Aorta (tissue), 5 donors: Measurements from ENCODE around the gene COL6A3. TPM values are rescaled to one million over a fixed set of nuclear protein-coding genes. Genes with fewer than 3 reads are reported as not detected.

ENCODE experiments used
- ATAC-seq: fragments of 200-7000 bp; cut with Tn5 transposase; one replicate; pipeline ENCODE4 v1.9.1; 2022; ENCODE audit warnings: moderate library complexity; ENCODE audit not compliant: low FRiP score
- DNase-seq, 2 donors: peaks; one replicate each; pipeline ENCODE4 v3.0.0-alpha.2; 2020
- H3K27ac ChIP-seq, 2 donors: one replicate each; pipeline ENCODE4 v1.5.1; 2013; ENCODE audit warnings: low read length in 2 of 2, mild to moderate bottlenecking in 2 of 2, moderate library complexity in 2 of 2, control low read depth in 1 of 2, inconsistent platforms in 1 of 2, low read depth in 1 of 2
- H3K27me3 ChIP-seq, 2 donors: one replicate each; pipeline ENCODE4 v1.6.1; 2013; ENCODE audit warnings: control low read depth in 1 of 2, low read length in 1 of 2, mild to moderate bottlenecking in 1 of 2, moderate library complexity in 1 of 2; ENCODE audit not compliant: insufficient read depth in 2 of 2, control insufficient read depth in 1 of 2
- H3K36me3 ChIP-seq, 2 donors: one replicate each; pipeline ENCODE4 v1.6.1; 2013; ENCODE audit warnings: control low read depth in 1 of 2, low read length in 1 of 2, mild to moderate bottlenecking in 1 of 2; ENCODE audit not compliant: insufficient read depth in 2 of 2, control insufficient read depth in 1 of 2
- H3K4me1 ChIP-seq, 2 donors: one replicate each; pipeline ENCODE4 v1.6.1; 2013; ENCODE audit warnings: low read length in 2 of 2, control low read depth in 1 of 2, mild to moderate bottlenecking in 1 of 2, moderate library complexity in 1 of 2; ENCODE audit not compliant: insufficient read depth in 2 of 2, control insufficient read depth in 1 of 2
- H3K4me3 ChIP-seq, 2 donors: one replicate each; pipeline ENCODE4 v1.5.1; 2013; ENCODE audit warnings: low read length in 2 of 2, control low read depth in 1 of 2, mild to moderate bottlenecking in 1 of 2
- H3K9me3 ChIP-seq: one replicate; pipeline ENCODE4 v1.6.1; 2013; ENCODE audit warnings: mild to moderate bottlenecking, low read length; ENCODE audit not compliant: control insufficient read depth
- WGBS, 2 donors: extraction: QIAGEN DNeasy Blood & Tissue Kit; methylation state at CpG; one replicate each; pipeline ENCODE4 v1.1.7; 2013; 5-methylcytosine and 5-hydroxymethylcytosine counted together
- intact Hi-C, 2 donors: fragments of 100-400 bp; cut with DNase I; formaldehyde crosslinking; loops; one replicate each; pipeline versions ENCODE4 v1.14.2 to v1.15.0; 2022
- polyA plus RNA-seq, 2 donors: library from polyadenylated mRNA; stranded (reverse); fragments of 200-250 nt; gene quantifications; one replicate each; pipeline ENCODE4 v1.2.3, GENCODE V29; 2013
- total RNA-seq, 2 donors: library from RNA; stranded (reverse); fragmentation: NEBNext Ultra II Directional; extraction: Animal tissue kit (Norgen Biotek cat#: 25700); gene quantifications; one replicate each; pipeline ENCODE4 v1.2.1, GENCODE V29; 2021
- donor health status: healthy with polysubstance abuse.
- donor health status: Bipolar disorder and iron deficiency.
- donor health status: DM: no; HTN: no; CAD: no.
- donor health status: DM: no; HTN: no; CAD: no.
- donor health status: DM: yes; HTN: yes; CAD: no.

Gene COL6A3
- total and polyA plus RNA-seq, 4 donors: 7.3 to 289 (median 122) TPM

- H3K4me1 ChIP-seq: peaks cover 0 to 3% of the 10 kb centered on the region in 2 donors
- no peaks in the 10 kb centered on the region for H3K36me3 ChIP-seq
- ATAC-seq (no peak), DNase-seq (no peak)
- no peaks in the 10 kb centered on the region for H3K9me3 ChIP-seq
- H3K4me3 ChIP-seq: no peak overlapping the region
- 71 to 75% methylated on average over 5 of the region's 5 CpGs for WGBS, 2 donors
- H3K27ac ChIP-seq: no peak overlapping the region
- H3K27me3 ChIP-seq: no peaks in the 10 kb centered on the region
- intact Hi-C loops: no loop called here
Observed at GRCh38 chr2:237300739-237301138, 113.2 kb downstream of the COL6A3 start.

GRCh38 chr2:237299906-237300305, 114.1 kb downstream of the COL6A3 start:
- intact Hi-C loops: loop anchor here in 1 of 2 donors (10.0 kb wide), 1 partner anchor 115 kb away; the partner anchor contains the start of gene COL6A3
- Histone ChIP-seq H3K27me3 (no peaks in the 10 kb centered on the region), H3K9me3 (no peaks in the 10 kb centered on the region), H3K4me3 (no peak overlapping the region), H3K36me3 (no peaks in the 10 kb centered on the region), H3K27ac (no peak overlapping the region), H3K4me1 (peaks cover 0 to 3% of the 10 kb centered on the region in 2 donors)
- WGBS, 2 donors: 59 to 67% methylated on average over 3 of the region's 3 CpGs
- DNase-seq (no peak), ATAC-seq (no peak)

DNA sequence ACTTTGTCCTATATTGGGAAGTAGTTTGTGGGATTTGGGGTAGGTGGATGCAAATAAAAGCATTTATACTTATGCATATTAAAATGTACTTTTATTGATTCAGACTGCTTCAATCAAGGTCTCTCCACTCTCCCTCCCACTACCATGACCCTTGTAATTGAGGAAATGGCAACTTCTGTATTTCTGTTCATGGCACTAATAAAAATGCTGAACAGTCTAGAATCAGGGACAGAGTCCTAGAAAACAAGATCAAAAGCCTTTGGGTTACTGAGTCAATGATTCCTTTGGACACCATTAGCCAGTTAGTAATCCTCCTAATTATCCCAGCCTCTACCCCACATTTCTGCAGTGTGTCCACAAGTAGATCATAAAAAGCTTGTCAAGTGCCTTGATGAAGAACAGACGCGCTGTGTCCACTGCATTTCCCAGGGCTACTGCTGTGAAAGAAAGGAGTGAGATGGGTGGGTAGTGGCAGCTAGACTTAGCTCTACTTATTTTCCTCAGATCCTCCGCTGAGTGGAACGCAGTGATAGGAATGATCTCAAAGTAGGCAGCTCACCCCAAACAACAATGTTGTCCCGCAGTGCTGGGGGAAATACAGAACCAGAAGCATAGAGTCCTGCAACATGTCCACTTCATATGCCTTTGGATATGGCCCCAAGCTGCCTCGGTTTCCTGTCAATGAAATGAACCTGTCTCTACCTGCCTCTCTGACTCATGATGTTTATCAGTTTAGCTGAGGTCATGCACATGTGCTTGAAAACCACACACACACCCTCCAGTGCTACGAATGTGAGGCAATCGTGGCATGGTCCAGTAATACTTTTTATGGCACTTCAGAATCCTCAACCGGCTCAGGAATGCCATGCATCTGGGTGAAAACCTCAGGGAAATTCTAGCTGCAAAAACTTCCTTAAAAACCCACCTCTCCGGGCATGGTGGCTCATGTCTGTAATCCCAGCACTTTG, 115.5 kb downstream of the COL6A3 start:
- no peak for ATAC-seq
- Histone ChIP-seq H3K27me3 (no peaks in the 10 kb centered on the region), H3K36me3 (no peaks in the 10 kb centered on the region), H3K4me1 (peaks cover 0 to 3% of the 10 kb centered on the region in 2 donors), H3K9me3 (no peaks in the 10 kb centered on the region), H3K27ac (no peak overlapping the region), H3K4me3 (no peak overlapping the region)
- WGBS, 2 donors: 85 to 89% methylated on average over 10 of the region's 10 CpGs
- no peak for DNase-seq
- intact Hi-C loops: loop anchor here in 1 of 2 donors (10.0 kb wide), 1 partner anchor 116 kb away; the partner anchor contains the start of gene COL6A3

DNA sequence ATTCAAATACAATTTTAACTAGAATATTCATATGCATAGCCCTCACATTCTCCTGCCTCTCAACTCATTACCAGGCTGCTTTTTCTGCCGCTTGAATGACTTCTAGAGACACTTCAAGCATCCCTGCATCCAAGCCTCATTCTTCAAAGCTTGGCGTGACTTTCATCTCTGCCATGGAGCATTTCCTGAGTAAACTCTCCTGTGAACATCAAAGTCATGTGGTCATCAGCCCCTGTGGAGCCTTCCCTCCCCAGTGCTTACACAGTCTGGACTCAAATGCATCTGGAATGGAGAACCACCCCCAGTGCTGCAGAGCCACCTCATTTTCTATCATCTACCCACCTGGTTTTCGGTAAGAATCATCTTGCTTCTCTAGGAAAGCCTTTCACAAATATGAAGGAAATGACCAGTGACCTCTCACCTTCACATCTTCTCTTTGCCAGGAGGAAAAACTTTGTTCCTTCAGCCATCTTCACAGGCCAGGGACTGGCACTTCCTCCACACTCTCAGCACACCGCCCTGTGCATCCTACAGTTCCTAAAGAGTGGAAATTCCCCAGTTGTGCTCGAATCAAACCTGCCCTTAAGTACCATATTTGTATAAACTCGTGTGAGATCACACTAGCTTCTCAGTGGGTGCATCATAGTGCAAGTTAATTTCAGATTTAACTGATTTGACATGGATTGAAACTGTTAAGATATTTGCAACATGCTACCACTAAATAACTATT, 116.4 kb downstream of the COL6A3 start:
- Histone ChIP-seq H3K27ac (no peak overlapping the region), H3K9me3 (no peaks in the 10 kb centered on the region), H3K36me3 (no peaks in the 10 kb centered on the region), H3K4me3 (no peak overlapping the region), H3K27me3 (no peaks in the 10 kb centered on the region), H3K4me1 (peaks cover 0 to 3% of the 10 kb centered on the region in 2 donors)
- WGBS, 2 donors: 92% methylated on average over 6 of the region's 6 CpGs
- no peak for DNase-seq
- no peak for ATAC-seq
- intact Hi-C loops: loop anchor here in 1 of 2 donors (10.0 kb wide), 1 partner anchor 117 kb away; the partner anchor contains the start of gene COL6A3

DNA sequence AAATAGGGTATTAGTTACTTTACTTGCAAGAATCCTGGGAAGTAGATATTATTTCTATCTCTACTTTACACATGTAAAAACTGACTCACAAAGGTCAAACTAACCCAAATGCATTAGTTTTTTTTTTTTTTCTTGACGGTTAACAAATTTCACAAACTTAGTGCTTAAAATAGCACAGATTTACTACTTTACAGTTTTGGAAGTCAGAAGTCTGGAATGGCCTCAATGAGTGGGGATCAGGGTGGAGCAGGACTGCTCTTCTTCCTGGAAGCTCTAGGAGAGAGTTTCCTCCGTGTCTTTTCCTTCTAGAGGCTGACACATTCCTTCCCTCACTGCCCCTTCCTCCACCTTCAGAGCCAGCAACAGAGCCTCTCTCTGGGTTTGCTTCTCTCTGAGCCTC, 117.2 kb downstream of the COL6A3 start:
- WGBS, 2 donors: 23 to 28% methylated on average over 2 of the region's 2 CpGs
- Histone ChIP-seq H3K4me3 (no peak overlapping the region), H3K27ac (no peak overlapping the region), H3K9me3 (no peaks in the 10 kb centered on the region), H3K27me3 (no peaks in the 10 kb centered on the region), H3K36me3 (no peaks in the 10 kb centered on the region), H3K4me1 (peaks cover 0 to 3% of the 10 kb centered on the region in 2 donors)
- intact Hi-C loops: loop anchor here in 1 of 2 donors (10.0 kb wide), 1 partner anchor 118 kb away; the partner anchor contains the start of gene COL6A3
- DNase-seq: no peak
- no peak for ATAC-seq

DNA sequence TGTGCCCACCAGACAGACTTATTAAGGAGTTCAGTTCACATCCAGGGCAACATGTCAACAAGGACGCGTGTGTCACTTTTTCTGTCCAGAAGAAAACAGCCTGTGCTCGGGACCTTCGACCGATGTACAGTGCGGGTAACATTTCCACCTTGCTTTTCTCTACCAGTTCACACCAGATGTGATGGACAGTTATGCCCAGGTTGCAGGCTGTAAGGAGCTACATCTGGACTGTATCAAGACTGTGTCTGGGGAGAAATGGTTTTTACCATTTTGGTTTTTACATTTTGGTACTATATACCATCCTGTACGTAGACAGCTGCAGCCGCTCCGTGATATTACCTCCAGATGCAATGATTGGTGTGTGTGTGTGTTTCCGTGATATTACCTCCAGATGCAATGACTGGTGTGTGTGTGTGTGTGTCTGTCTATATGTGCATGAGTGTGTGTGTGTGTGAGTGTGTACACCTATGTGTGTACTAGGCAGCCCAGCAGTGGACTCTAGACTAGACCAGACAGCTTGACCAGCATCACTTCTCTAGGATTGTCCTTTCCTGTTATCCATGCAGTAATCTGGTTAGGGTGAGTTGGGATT, 118.0 kb downstream of the COL6A3 start:
- 97% methylated on average over 10 of the region's 10 CpGs for WGBS, 2 donors
- ATAC-seq (no peak), DNase-seq (no peak)
- no peak overlapping the region for H3K4me3 ChIP-seq
- H3K27me3 ChIP-seq: no peaks in the 10 kb centered on the region
- no peaks in the 10 kb centered on the region for H3K9me3 ChIP-seq
- intact Hi-C loops: loop anchor here in 1 of 2 donors (10.0 kb wide), 1 partner anchor 119 kb away; the partner anchor contains the start of gene COL6A3
- no peak overlapping the region for H3K27ac ChIP-seq
- peaks cover 0 to 3% of the 10 kb centered on the region in 2 donors for H3K4me1 ChIP-seq
- no peaks in the 10 kb centered on the region for H3K36me3 ChIP-seq

DNA sequence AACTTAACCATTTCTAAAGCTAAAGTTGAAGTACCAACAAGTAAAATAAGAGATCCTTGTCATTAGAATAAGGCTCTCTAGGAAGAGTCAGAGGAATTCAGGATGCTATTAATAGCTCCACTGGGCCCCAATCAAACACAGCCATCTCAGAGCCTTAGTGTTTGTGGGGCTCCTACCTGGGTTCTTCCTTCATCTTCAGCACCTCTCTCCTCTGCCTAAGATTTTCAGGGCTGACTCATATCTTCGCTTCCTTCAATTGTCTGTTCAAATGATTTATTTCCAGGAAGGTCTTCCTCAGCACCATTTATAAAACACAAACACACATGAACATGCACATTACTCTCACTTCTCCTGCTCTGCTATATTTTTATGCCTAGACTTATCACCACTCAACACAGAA, 119.5 kb downstream of the COL6A3 start:
- DNase-seq: no peak
- no peaks in the 10 kb centered on the region for H3K27me3 ChIP-seq
- H3K27ac ChIP-seq: no peak overlapping the region
- no peaks in the 10 kb centered on the region for H3K9me3 ChIP-seq
- H3K4me3 ChIP-seq: no peak overlapping the region
- H3K36me3 ChIP-seq: no peaks in the 10 kb centered on the region
- intact Hi-C loops: loop anchor here in 1 of 2 donors (10.0 kb wide), 1 partner anchor 120 kb away; the partner anchor contains the start of gene COL6A3
- WGBS, 2 donors: 97 to 98% methylated on average over 1 of the region's 1 CpG
- no peak for ATAC-seq
- H3K4me1 ChIP-seq: no peaks in the 10 kb centered on the region

- 14 to 24% methylated on average over 1 of the region's 1 CpG for WGBS, 2 donors
- Histone ChIP-seq H3K4me3 (no peak overlapping the region), H3K27me3 (no peaks in the 10 kb centered on the region), H3K27ac (no peak overlapping the region), H3K4me1 (no peaks in the 10 kb centered on the region), H3K36me3 (no peaks in the 10 kb centered on the region), H3K9me3 (no peaks in the 10 kb centered on the region)
- ATAC-seq (no peak), DNase-seq (no peak)
- intact Hi-C loops: loop anchor here in 1 of 2 donors (10.0 kb wide), 1 partner anchor 121 kb away; the partner anchor contains the start of gene COL6A3
Observed at GRCh38 chr2:237293978-237294377, 120.0 kb downstream of the COL6A3 start.
